Activated CD4-positive, alpha-beta T cell treated with anti-CD3 and anti-CD28 coated beads, Interleukin-2, Interleukin-6, amounts not matched to agents 100 ng/mL and 50 ng/mL, durations not matched to agents 16 hours and 8 hours (primary cell): ENCODE results near the gene GPATCH11.

Experiments used
- DNase-seq: peaks from one replicate; pipeline ENCODE4 v3.0.0-alpha.2; 2020

Gene GPATCH11

DNA sequence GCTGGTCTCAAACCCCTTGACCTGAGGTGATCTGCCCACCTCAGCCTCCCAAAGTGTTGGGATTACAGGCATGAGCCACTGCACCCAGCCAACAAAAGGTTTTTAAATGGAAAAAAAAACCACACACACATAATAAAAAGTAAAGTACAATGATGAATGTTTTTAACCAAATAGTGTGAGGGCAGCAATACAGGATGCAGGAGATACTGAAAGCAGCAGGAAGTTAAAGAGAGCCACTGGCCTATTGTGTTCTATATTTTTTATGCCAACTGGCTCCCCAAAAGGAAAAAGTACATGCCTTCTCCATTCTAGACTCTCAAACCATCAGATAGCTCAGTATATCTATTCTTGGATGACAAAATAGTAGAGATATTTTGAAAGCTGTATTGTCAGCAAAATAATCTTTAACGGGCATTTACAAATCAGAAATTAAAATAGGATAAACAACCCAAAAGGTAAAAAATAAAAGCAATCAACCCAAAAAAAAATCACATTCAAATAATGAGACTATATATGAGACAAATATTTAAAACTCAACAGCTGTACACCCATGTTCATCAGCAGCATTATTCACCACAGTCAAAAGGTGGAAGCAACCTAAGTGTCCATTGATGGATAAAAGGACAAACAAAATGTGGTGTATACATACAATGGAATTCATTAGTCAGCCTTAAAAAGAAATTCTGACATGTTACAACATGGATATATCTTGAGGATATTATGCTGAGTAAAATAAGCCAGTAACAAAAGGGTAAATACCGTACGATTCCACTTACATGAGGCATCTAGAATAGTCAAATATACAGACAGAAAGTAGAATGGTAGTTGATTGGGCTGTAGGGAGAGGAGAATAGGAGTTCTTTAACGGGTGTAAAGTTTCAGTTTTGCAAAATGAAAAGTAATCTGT, 26.2 kb downstream of the GPATCH11 start:
- no peak for DNase-seq

DNA sequence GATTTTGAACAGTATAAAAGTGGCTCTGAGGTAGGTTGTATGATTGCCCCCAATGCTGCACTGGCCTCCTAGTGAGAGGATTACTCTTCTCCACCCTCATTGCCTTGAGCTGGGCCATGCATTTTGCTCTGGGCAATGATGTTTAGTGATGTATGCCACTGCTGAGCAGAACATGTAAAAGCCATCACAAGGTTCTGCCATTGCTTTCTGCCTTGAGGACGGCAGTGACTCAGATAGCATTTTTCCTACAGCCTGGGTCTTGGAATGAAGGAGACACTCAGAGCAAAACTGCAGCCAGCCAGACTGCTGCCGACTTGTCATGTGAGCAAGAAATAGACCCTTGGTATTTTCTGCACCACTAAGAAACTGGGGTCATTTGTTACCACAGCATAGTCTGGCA, 27.6 kb downstream of the GPATCH11 start:
- DNase-seq: no peak

DNA sequence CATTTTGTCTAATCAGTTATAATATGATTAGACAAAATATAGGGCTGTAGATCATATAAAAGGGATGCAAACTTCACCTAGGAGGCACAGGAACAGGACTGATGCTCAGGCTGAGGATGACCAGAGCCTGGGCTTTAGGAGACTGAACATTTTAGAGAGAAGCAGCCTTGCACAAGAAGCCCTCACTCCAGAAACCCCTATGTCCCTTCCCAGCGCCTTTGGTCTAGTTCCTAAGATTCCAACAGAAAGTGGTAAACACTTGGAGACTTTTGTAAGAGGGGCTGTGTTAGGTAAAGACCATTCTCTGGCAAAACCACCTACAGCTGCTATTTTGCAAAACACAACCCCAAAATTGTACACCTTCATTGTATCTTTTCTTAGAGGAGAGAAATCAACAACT, 33.2 kb downstream of the GPATCH11 start:
- no peak for DNase-seq

DNA sequence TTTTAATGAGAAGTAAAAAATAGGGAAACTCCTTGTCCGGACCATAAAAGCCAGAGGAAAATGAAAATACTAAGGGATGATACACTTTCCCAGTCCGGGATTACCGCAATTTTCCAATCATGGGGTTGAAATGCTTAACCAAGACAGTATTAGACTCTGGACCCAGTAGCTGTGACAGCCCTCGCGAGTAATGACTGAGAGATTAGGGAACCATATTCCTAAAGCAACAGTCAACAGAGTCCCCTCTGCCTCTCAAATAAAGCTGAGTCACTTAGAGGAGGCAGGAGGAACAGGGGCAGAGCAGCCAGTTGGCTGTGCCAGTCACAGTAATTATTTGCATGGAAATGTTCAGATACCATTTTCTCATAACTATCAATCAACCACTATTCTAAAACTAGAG, 34.8 kb downstream of the GPATCH11 start:
- no peak for DNase-seq

DNA sequence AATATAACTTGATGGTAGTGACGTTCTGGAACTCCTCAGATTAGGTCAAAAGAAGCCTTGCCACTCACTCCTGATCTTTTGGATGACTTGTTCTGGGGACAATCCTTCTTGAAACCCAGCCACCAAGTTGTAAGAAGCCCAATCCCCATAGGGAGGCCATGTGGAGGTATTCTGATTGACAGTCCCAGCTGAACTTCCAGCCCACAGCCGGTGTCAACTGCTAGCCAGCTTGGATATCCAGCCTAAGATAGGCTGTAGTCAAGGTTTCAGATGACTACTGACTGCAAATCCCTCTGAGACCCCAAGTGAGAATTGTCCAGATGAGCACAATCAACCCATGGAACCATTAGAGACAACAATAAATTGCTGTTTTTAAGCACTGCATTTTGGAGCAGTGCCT, 41.1 kb downstream of the GPATCH11 start:
- DNase-seq: no peak

DNA sequence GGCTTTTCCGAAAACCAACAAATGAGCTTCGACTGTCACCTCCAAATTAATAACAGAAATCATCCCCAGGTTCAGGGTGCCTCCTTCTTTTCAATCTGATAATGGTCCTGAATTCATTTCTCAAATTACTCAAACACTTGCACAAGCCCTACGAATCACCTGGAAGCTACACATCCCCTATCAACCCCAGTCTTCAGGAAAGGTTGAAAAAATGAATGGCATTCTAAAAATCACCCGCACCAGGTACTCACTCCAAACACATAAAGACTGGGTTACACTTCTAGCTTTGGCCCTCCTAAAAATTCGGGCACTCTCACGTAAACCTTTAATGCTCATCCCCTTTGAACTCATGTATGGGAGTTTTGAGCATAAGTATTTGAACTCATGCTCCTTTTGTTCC, 48.6 kb downstream of the GPATCH11 start:
- no peak for DNase-seq

DNA sequence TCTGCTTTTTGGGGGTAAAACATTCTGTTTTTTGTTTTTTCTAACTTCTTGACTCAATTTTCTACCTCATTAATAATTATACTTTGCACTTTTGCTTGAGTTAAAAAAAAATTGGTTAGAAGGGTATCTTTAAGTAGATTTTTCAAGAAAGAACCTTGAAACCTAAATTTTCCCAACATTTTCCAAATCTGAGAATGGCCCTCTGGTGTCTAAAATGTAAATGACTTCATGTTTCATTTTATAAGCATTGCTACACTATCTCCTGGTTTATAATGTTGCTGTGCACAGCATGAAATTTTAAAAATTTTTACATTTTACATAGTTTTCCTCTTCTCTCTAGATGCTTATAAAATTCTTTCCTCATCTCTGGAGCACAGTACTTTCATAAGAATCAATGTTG, 58.2 kb downstream of the GPATCH11 start:
- no peak for DNase-seq

DNA sequence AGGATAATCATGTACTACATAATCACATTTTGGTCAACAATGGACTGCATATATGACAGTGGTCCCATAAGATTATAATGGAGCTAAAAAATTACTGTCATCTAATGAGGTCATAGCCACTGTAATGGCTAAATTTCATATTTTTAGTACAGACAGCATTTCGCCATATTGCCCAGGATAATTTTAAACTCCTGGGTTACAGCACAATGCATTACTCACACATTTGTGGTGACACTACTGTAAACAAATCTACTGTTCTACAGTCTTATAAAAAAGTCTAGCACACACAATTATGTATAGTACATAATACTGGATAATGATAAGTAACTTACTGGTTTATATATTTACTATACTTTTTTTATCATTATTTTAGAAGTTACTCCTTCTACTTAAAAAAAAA, 59.7 kb downstream of the GPATCH11 start:
- DNase-seq: no peak

DNA sequence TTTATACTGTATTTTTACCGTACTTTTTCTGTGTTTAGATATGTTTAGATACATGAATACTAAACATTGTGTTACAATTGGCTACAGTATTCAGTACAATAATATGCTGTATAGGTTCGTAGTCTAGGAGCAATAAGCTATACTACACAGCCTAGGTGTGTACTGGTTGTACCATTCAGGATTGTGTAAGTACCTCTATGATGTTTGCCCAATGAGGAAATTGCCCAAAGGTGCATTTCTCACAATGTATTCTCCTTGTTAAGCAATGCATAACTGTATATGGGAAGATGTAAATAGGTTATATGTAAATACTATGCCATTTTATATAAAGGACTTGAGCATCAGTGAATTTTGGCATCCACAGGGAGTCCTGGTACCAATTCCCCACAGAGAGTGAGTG, 61.7 kb downstream of the GPATCH11 start:
- no peak for DNase-seq

DNA sequence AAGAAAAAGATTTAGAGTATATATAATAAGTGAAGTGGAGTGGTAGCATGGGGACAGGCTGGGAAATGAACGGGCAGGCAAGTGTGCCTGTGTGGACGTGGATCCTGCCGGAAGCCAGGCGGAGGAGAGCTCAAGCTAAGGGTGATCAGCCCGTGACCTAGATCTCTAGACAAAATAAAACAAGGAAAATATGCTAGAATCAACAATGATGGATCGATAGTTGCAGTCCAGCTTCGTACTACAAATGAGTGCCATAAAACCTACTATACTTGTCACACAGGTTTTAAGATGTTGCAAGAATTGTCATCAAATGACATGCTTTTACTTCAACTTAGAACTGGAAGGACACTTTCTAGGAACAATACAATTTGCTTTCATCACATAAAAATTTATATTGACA, 64.0 kb downstream of the GPATCH11 start:
- no peak for DNase-seq
